Measurements from ENCODE around the gene ST14. TPM values are rescaled to one million over a fixed set of nuclear protein-coding genes. Genes with fewer than 3 reads are reported as not detected.

ST14 gene
- total RNA-seq, 4 donors from 2014 or later, result 0.62 to 16.5 (median 1.8) TPM

DNA sequence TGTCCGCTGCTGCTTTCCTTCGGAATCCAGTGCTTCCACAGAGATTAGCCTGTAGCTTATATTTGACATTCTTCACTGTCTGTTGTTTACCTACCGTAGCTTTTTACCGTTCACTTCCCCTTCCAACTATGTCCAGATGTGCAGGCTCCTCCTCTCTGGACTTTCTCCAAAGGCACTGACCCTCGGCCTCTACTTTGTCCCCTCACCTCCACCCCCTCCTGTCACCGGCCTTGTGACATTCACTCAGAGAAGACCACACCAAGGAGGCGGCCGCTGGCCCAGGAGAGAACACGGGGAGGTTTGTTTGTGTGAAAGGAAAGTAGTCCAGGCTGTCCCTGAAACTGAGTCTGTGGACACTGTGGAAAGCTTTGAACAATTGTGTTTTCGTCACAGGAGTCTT lies 15.4 kb upstream of the ST14 start:
- peaks cover 0 to 67% of the 10 kb centered on the region in 2 donors for H3K36me3 ChIP-seq
- H3K4me3 ChIP-seq, result no peak overlapping the region
- H3K4me1 ChIP-seq, result peaks cover 0 to 56% (median 7%) of the 10 kb centered on the region in 3 donors
- H3K27me3 ChIP-seq, result no peaks in the 10 kb centered on the region
- 43 to 60% methylated on average over 6 to 10 of the region's 10 CpGs for WGBS, 2 donors (ENCODE audit: low coverage in 1 of 2)
- no peak for ATAC-seq
- peak overlapping the region; percentile 19 to 71 (median 66) for H3K27ac ChIP-seq
- TF ChIP-seq EP300 (IDR thresholded peaks at IDR 0.05), result no peak
- no peak for TF ChIP-seq POLR2AphosphoS5 (IDR thresholded peaks at IDR 0.05)
- TF ChIP-seq, protein P1, sequence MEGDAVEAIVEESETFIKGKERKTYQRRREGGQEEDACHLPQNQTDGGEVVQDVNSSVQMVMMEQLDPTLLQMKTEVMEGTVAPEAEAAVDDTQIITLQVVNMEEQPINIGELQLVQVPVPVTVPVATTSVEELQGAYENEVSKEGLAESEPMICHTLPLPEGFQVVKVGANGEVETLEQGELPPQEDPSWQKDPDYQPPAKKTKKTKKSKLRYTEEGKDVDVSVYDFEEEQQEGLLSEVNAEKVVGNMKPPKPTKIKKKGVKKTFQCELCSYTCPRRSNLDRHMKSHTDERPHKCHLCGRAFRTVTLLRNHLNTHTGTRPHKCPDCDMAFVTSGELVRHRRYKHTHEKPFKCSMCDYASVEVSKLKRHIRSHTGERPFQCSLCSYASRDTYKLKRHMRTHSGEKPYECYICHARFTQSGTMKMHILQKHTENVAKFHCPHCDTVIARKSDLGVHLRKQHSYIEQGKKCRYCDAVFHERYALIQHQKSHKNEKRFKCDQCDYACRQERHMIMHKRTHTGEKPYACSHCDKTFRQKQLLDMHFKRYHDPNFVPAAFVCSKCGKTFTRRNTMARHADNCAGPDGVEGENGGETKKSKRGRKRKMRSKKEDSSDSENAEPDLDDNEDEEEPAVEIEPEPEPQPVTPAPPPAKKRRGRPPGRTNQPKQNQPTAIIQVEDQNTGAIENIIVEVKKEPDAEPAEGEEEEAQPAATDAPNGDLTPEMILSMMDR (IDR thresholded peaks at IDR 0.05), result no peak
- TF ChIP-seq POLR2A (IDR thresholded peaks at IDR 0.05), result no peak
- H3K9me3 ChIP-seq, result no peaks in the 10 kb centered on the region

DNA sequence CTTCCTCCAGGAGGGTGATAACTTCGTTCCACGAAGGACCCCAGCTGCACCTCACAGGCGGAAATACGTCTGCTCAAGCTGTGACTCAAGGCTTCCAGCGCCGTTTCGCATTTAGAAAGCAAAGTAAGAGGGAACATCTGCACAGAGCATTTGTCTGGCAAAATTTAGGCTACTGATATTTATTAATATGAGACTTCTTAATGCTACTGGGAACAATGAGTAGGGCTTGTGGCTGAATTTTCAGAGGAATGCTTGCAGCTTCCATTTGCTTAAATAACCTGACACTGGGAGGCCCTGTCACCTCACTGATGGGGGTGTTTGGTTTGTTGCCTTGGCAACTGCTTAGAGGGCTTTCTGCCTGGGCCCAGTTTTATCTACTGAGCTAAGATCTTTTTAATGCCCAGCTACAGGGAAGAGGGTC lies 14.7 kb upstream of the ST14 start:
- H3K4me3 ChIP-seq, result no peak overlapping the region
- H3K4me1 ChIP-seq, result peaks cover 0 to 50% (median 7%) of the 10 kb centered on the region in 3 donors
- H3K9me3 ChIP-seq, result no peaks in the 10 kb centered on the region
- WGBS, 2 donors (ENCODE audit: low coverage in 1 of 2), result 61% methylated on average over 3 of the region's 7 CpGs; no CpG with 5 or more reads in 1 of the 2 donors
- TF ChIP-seq EP300 (IDR thresholded peaks at IDR 0.05), result no peak
- TF ChIP-seq POLR2A (IDR thresholded peaks at IDR 0.05), result no peak
- TF ChIP-seq, protein P1 (IDR thresholded peaks at IDR 0.05), result no peak
- TF ChIP-seq POLR2AphosphoS5 (IDR thresholded peaks at IDR 0.05), result no peak
- H3K27ac ChIP-seq, result peak overlapping the region in 3 of 4 donors; percentile 70 to 71 (median 70)
- no peak for ATAC-seq
- H3K36me3 ChIP-seq, result peaks cover 0 to 66% of the 10 kb centered on the region in 2 donors
- no peaks in the 10 kb centered on the region for H3K27me3 ChIP-seq

DNA sequence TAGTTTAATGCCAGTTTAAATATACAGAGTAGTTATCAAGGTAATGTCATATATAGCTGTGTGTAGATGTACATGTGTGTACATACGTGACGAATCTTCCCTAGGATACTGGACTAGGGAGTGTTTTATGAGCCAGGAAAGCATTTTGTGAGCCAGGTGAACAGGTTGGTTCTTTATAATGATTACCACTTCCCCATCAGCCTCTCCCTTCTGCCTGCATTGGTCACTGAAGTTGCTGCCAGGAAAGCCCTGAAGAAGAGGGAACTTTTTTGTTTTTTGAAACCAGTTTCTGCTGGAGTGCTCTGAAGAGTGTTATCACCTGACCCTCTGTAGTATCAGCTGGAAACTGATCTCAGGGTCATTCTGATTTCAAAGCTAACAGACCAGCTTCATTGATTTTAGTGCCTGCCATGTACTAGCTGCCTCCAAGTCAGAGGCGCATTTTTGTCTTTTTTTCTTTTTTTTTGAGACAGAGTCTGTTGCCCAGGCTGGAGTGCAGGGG lies 14.2 kb upstream of the ST14 start:
- TF ChIP-seq POLR2AphosphoS5 (IDR thresholded peaks at IDR 0.05), result no peak
- TF ChIP-seq EP300 (IDR thresholded peaks at IDR 0.05), result no peak
- TF ChIP-seq, protein P1 (IDR thresholded peaks at IDR 0.05), result no peak
- no peak for TF ChIP-seq POLR2A (IDR thresholded peaks at IDR 0.05)
- WGBS, 2 donors (ENCODE audit: low coverage in 1 of 2), result 61 to 79% methylated on average over 3 of the region's 3 CpGs
- Histone ChIP-seq H3K4me1 (peaks cover 0 to 50% (median 7%) of the 10 kb centered on the region in 3 donors), H3K4me3 (no peak overlapping the region), H3K9me3 (no peaks in the 10 kb centered on the region), H3K36me3 (peaks cover 0 to 62% of the 10 kb centered on the region in 2 donors), H3K27ac (peak overlapping the region in 3 of 4 donors; percentile 70 to 71 (median 70)), H3K27me3 (no peaks in the 10 kb centered on the region)
- no peak for ATAC-seq

DNA sequence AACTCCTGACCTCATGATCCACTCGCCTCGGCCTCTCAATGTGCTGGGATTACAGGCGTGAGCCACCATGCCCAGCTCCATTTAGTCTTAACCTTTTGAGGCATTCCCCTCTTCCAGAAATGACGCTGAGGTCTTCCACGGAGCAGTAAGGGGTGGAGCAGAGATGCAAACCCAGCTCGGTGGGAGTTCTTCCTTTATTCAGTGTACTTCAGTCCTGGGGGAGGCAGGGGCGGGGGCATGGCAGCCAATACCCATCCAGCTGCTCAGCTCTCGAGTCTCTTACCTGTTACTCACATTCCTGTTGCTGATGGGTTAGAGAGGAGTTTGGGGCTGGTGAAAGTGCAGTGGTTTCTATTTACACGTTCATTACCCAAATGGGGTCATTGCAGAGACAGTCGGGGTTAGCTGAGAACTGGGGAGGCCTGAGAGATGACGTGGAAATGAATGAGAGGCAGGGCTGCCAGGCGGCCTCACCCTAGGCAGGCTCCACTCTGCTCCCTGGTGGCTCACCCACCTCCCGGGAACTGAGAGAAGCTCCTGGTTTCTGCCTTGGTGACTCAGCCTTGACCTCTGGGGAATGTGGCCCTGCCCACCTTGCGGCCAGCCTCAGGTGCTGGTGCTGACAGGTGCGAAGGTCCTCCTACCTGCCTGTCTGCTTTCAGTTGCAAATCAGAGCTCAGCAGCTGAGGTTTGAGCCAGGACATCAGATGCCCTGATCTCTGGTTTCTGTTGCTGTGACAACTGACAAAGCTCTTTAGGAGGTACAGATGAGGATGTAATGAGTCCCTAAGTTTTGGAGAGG lies 13.4 kb upstream of the ST14 start:
- H3K27me3 ChIP-seq, result no peaks in the 10 kb centered on the region
- H3K4me1 ChIP-seq, result peaks cover 0 to 50% (median 7%) of the 10 kb centered on the region in 3 donors
- H3K4me3 ChIP-seq, result no peak overlapping the region
- peaks cover 0 to 57% of the 10 kb centered on the region in 2 donors for H3K36me3 ChIP-seq
- H3K27ac ChIP-seq, result peak overlapping the region in 3 of 4 donors; percentile 5 to 71 (median 70)
- no peaks in the 10 kb centered on the region for H3K9me3 ChIP-seq
- WGBS, 2 donors (ENCODE audit: low coverage in 1 of 2), result 38 to 77% methylated on average over 2 to 3 of the region's 15 CpGs
- TF ChIP-seq, protein P1 (IDR thresholded peaks at IDR 0.05), result peak in 1 of 4 experiments; percentile 36
- TF ChIP-seq POLR2AphosphoS5 (IDR thresholded peaks at IDR 0.05), result no peak
- no peak for TF ChIP-seq POLR2A (IDR thresholded peaks at IDR 0.05)
- TF ChIP-seq EP300 (IDR thresholded peaks at IDR 0.05), result no peak
- peak; percentile 35 for ATAC-seq
